ENCODE results near the gene MMP10.

DNA sequence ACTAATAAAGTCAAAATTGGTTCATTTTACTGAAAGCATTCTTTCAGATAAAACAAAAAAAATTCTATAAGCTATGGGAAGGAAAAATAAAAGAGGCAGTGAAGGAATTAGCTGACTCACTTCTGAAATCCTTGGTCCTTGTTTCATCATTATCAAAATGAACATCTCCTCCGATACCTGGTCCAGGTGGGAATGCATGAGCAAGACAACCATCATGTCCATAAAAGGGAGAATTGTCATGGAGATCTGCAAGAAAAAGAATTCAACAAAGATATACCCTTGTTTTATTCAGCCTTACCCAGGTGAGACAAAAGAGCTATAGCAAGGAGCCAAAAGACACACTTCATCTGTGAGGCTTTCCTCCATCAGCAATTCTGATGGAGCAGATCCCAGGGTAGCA lies 27.2 kb downstream of the MMP10 start:
- TF ChIP-seq, protein P1, sequence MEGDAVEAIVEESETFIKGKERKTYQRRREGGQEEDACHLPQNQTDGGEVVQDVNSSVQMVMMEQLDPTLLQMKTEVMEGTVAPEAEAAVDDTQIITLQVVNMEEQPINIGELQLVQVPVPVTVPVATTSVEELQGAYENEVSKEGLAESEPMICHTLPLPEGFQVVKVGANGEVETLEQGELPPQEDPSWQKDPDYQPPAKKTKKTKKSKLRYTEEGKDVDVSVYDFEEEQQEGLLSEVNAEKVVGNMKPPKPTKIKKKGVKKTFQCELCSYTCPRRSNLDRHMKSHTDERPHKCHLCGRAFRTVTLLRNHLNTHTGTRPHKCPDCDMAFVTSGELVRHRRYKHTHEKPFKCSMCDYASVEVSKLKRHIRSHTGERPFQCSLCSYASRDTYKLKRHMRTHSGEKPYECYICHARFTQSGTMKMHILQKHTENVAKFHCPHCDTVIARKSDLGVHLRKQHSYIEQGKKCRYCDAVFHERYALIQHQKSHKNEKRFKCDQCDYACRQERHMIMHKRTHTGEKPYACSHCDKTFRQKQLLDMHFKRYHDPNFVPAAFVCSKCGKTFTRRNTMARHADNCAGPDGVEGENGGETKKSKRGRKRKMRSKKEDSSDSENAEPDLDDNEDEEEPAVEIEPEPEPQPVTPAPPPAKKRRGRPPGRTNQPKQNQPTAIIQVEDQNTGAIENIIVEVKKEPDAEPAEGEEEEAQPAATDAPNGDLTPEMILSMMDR (IDR thresholded peaks at IDR 0.05; ENCODE audit: extremely low read depth in 1 of 2, insufficient read depth in 1 of 2, low read depth in 1 of 2, low read length in 2 of 2), result no peak
- TF ChIP-seq MYC (IDR thresholded peaks at IDR 0.05; ENCODE audit: low read depth, low read length), result no peak
- no peak for TF ChIP-seq POLR2AphosphoS5 (IDR thresholded peaks at IDR 0.05; ENCODE audit: insufficient read depth, low read depth, low read length)
- TF ChIP-seq EZH2 (IDR thresholded peaks at IDR 0.05; ENCODE audit: borderline replicate concordance, low read depth, low read length, severe bottlenecking), result no peak
- TF ChIP-seq POLR2A (IDR thresholded peaks at IDR 0.05; ENCODE audit: low read depth, low read length), result no peak
- TF ChIP-seq, protein P2, sequence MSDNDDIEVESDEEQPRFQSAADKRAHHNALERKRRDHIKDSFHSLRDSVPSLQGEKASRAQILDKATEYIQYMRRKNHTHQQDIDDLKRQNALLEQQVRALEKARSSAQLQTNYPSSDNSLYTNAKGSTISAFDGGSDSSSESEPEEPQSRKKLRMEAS (IDR thresholded peaks at IDR 0.05; ENCODE audit: insufficient read depth, insufficient read length), result no peak

Data from endothelial cell of umbilical vein (primary cell).